BE2C (cell line): ENCODE data around the gene CEP41.
"Not testable (repeated sequence)": the region's sequence is repeated elsewhere in the genome, so short reads cannot be mapped to it uniquely, and the experiment has no call there.

ENCODE experiments used
- DNase-seq: peaks from one replicate; pipeline ENCODE4 v3.0.0-alpha.2; 2020
- H3K27me3 ChIP-seq: fragments of 250-450 bp; sonication (Bioruptor Pico); 2 replicates; pipeline ENCODE4 v1.5.1; 2020; ENCODE audit warnings: mild to moderate bottlenecking
- H3K36me3 ChIP-seq: fragments of 250-450 bp; sonication (Bioruptor Pico); 2 replicates; pipeline ENCODE4 v1.5.1; 2020; ENCODE audit warnings: mild to moderate bottlenecking
- H3K4me1 ChIP-seq: fragments of 250-450 bp; sonication (Bioruptor Pico); 2 replicates; pipeline ENCODE4 v1.5.1; 2020
- H3K4me3 ChIP-seq: 2 replicates; pipeline ENCODE4 v1.5.1; 2011; ENCODE audit warnings: low read depth, low read length
- H3K9me3 ChIP-seq: fragments of 250-450 bp; sonication (Bioruptor Pico); 2 replicates; pipeline ENCODE4 v1.5.1; 2020
- TF ChIP-seq, protein P1 (sequence below): IDR thresholded peaks from 2 replicates; pipeline ENCODE4 v1.5.1; 2012; ENCODE audit warnings: mild to moderate bottlenecking, low read depth, low read length

Gene CEP41

DNA sequence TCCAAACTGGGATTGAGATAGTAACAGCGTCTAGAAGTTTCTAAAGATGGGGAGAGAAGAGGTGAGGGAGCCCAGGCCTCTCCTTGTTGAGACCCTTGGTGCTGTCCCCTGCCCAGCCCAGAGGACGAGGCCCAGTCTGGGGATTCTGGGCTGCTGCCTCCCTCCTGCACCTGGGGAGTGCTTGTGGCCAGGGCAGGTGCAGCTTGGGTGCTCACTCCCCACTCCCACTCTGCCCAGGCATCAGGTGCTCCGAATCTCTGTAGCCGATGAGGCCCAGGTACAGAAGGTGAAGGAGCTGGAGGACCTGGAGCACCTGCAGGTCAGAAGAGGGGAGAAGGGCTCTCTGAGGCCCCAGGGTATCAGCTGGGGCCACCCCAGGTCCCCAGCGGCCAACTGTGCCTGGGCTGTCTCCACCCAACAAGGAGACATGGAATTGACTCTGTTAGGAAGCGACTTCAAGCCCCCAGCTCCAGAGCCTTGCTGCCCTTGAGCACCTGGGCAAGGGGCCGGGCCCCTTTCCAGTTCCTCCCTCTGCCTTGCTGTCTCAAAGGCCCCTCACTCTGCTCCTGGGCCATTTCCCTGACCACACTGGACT lies 59.9 kb downstream of the CEP41 start:
- Histone ChIP-seq H3K36me3 (no peaks in the 10 kb centered on the region), H3K4me3 (no peak overlapping the region), H3K27me3 (no peaks in the 10 kb centered on the region), H3K9me3 (no peaks in the 10 kb centered on the region), H3K4me1 (peaks cover 12% of the 10 kb centered on the region)
- DNase-seq, result no peak
- TF ChIP-seq, protein P1, sequence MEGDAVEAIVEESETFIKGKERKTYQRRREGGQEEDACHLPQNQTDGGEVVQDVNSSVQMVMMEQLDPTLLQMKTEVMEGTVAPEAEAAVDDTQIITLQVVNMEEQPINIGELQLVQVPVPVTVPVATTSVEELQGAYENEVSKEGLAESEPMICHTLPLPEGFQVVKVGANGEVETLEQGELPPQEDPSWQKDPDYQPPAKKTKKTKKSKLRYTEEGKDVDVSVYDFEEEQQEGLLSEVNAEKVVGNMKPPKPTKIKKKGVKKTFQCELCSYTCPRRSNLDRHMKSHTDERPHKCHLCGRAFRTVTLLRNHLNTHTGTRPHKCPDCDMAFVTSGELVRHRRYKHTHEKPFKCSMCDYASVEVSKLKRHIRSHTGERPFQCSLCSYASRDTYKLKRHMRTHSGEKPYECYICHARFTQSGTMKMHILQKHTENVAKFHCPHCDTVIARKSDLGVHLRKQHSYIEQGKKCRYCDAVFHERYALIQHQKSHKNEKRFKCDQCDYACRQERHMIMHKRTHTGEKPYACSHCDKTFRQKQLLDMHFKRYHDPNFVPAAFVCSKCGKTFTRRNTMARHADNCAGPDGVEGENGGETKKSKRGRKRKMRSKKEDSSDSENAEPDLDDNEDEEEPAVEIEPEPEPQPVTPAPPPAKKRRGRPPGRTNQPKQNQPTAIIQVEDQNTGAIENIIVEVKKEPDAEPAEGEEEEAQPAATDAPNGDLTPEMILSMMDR, result no peak

DNA sequence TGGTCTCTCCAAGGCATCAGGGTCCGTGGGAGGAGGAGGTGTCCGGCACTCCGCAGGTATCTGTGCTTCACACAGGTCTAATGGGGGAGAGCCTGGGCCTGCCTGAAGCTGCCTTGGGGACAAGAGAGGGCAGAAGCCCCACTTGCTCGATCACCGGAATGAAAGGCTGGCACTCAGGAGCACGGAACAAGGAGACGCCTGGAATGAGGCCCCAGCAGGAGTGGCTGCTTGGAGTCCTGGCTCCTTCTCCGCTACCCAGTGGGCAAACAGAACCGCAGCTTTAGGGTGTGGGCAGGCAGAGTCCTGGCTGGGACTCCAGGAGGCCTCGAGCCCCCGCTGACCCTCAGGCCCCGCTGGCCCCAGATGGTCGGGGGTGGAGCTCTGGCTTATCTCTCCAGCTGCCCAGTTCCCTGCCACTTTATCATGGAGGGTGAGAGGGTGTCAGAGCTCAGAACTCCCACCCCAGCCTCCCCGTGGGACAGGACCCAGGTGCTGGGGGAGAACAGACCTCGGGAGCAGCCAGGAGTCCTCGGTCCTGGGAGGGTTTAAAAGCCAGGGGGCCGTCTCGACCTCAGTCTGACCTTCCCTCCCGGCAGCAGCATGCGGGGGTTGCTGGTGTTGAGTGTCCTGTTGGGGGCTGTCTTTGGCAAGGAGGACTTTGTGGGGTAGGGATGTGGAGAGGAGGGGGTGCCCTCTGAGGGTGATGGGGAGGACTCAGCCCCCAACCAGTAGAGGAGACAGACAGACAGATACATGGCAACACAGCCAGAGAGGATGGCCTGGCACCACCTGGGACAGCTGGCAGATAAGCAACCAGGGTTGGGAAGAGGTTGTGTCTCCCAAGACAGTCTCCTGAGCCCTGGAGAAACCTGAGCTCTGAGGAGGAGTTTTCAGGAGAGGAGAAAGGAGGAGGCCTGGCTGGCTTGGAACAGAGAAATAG lies 60.6 kb downstream of the CEP41 start, which contains the start of gene CPA1:
Gene CPA1 (plus strand): TSS at position 574 of the 940 bp plus-strand sequence. CDS start 27 bp downstream, at position 601.
- TF ChIP-seq, protein P1, result no peak
- no peaks in the 10 kb centered on the region for H3K9me3 ChIP-seq
- H3K27me3 ChIP-seq, result no peaks in the 10 kb centered on the region
- no peak within 1 kb of the TSS for H3K4me3 ChIP-seq
- H3K4me1 ChIP-seq, result peaks cover 12% of the 10 kb centered on the region
- H3K36me3 ChIP-seq, result no peaks in the 10 kb centered on the region
- no peak for DNase-seq

DNA sequence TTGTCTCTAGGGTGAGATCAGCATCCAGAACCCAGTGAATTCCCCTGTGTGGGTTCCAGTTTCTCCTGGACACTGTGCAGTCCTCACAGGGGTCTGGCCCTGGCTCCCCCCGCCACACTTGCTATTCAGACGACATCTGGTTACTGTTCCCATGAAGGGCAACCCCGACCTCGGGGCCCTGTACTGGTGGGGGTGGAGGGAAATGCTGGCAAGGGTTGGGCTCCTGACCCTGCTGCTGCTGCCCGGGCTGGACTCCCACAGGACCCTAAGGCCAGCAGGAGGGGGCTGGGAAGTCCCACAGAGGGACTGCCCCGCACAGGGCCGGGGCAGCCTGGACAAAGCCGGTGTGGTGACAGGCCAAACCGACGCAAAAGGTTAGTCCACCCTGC lies 61.3 kb downstream of the CEP41 start:
- TF ChIP-seq, protein P1, result no peak
- no peak overlapping the region for H3K4me3 ChIP-seq
- H3K9me3 ChIP-seq, result no peaks in the 10 kb centered on the region; the same call in 1 of the 2 replicates

DNA sequence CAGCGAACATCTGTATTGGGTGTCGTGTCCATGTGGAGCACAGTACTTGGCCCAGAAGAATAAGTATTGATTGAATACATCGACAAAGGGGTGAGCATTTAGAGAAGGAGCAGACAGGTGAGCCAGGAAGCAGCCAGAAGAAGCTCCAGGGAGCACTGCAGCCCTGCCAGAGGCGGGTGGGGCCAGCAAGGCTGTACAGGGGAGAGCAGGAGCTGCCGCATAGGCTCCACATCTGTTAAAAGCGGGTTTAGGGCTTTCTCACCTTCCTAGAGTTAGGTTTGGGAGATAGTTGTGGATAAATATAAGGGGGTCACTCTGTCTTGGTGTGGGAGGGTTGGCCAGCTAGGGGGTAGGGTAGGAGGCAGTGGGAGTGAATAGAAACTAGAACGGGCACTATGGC lies 61.8 kb downstream of the CEP41 start:
- H3K9me3 ChIP-seq, result no peaks in the 10 kb centered on the region; the same call in 1 of the 2 replicates
- H3K4me3 ChIP-seq, result no peak overlapping the region
- DNase-seq, result no peak
- TF ChIP-seq, protein P1, result no peak
- peaks cover 18% of the 10 kb centered on the region for H3K4me1 ChIP-seq
- H3K36me3 ChIP-seq, result no peaks in the 10 kb centered on the region
- H3K27me3 ChIP-seq, result no peaks in the 10 kb centered on the region

More for the DNA sequence above, 61.3 kb downstream of the CEP41 start:
- H3K27me3 ChIP-seq, result no peaks in the 10 kb centered on the region
- H3K4me1 ChIP-seq, result peaks cover 13% of the 10 kb centered on the region
- no peaks in the 10 kb centered on the region for H3K36me3 ChIP-seq
- no peak for DNase-seq

DNA sequence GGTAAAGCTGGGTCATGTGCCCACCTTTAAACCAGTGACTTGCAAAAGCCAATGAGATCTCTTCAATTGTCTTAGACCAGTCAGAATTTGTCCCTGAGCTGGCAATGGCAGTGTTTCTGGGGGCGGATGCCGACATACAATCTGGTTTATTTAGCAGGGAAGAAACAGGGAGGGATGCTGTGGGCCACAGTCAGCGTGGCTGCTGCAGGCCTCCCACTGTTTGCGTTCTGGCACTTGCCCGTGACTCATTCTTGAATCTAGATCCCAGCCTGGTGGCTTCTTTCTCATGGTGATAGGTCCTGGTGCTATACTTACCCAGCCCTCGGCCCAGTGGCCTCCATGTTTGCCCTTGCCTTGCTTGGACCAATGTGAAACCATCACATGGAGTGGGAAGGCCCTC lies 63.6 kb downstream of the CEP41 start:
- Histone ChIP-seq H3K9me3 (no peaks in the 10 kb centered on the region; the same call in 1 of the 2 replicates), H3K4me1 (peaks cover 35% of the 10 kb centered on the region), H3K27me3 (no peaks in the 10 kb centered on the region), H3K4me3 (no peak overlapping the region), H3K36me3 (no peaks in the 10 kb centered on the region)
- TF ChIP-seq, protein P1, result no peak
- DNase-seq, result no peak

DNA sequence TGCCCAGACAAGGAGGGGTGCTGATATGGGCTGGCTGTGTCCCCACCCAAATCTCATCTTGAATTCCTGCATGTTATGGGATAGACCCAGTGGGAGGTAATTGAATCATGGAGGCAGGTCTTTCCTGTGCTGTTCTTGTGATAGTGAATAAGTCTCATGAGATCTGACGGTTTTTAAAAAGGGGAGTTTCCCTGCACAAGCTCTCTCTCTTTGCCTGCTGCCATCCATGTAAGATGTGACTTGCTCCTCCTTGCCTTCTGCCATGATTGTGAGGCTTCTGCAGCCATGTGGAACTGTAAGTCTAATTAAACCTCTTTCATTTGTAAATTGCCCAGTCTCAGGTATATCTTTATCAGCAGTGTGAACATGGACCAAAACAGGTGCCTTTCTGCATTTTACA lies 64.4 kb downstream of the CEP41 start:
- not testable (repeated sequence) for H3K27me3 ChIP-seq, H3K9me3 ChIP-seq, H3K36me3 ChIP-seq, DNase-seq, H3K4me3 ChIP-seq
- peaks cover 35% of the 10 kb centered on the region for H3K4me1 ChIP-seq
